Chondrocyte (in vitro differentiated cells): ENCODE results near the gene CPT1A. TPM values are rescaled to one million over a fixed set of nuclear protein-coding genes. Genes with fewer than 3 reads are reported as not detected.

Experiments
- DNase-seq: peaks from one replicate; pipeline ENCODE4 v3.0.0; 2021; ENCODE audit warnings: mixed read lengths, low spot score
- H3K27ac Mint-ChIP-seq: one replicate; pipeline ENCODE4 v1.8.0; 2021; ENCODE audit warnings: mild to moderate bottlenecking, moderate library complexity, mixed read lengths; ENCODE audit not compliant: unreplicated experiment
- H3K27me3 Mint-ChIP-seq: 2 replicates; pipeline ENCODE4 v1.8.0; 2021; ENCODE audit warnings: low read depth, mixed read lengths
- H3K36me3 Mint-ChIP-seq: 2 replicates; pipeline ENCODE4 v1.8.0; 2021; ENCODE audit warnings: low read depth, mixed read lengths
- H3K4me1 Mint-ChIP-seq: 2 replicates; pipeline ENCODE4 v1.8.0; 2021; ENCODE audit warnings: low read depth, mild to moderate bottlenecking, mixed read lengths
- H3K4me3 Mint-ChIP-seq: one replicate; pipeline ENCODE4 v1.8.0; 2021; ENCODE audit warnings: mild to moderate bottlenecking, moderate library complexity, mixed read lengths; ENCODE audit not compliant: unreplicated experiment
- H3K9me3 Mint-ChIP-seq: 2 replicates; pipeline ENCODE4 v1.8.0; 2021; ENCODE audit warnings: low read depth, mixed read lengths
- total RNA-seq: library from RNA; stranded (reverse); gene quantifications from 3 replicates; pipeline ENCODE4 v1.2.1, GENCODE V29; 2021
- TF ChIP-seq, protein P1 (sequence below): fragments of 200-600 bp; sonication (generic); IDR thresholded peaks from 2 replicates; pipeline ENCODE4 v1.5.0; 2021; ENCODE audit warnings: antibody characterized with exemption, mild to moderate bottlenecking, moderate library complexity

The CPT1A gene
- total RNA-seq, 1 donor from 2014 or later, result 58.8 TPM

- Mint-ChIP-seq H3K27me3 (no peaks in the 10 kb centered on the region), H3K27ac (no peak overlapping the region), H3K9me3 (no peaks in the 10 kb centered on the region), H3K4me3 (no peak overlapping the region), H3K36me3 (peaks cover 2% of the 10 kb centered on the region), H3K4me1 (peaks cover 3% of the 10 kb centered on the region)
- TF ChIP-seq, protein P1, sequence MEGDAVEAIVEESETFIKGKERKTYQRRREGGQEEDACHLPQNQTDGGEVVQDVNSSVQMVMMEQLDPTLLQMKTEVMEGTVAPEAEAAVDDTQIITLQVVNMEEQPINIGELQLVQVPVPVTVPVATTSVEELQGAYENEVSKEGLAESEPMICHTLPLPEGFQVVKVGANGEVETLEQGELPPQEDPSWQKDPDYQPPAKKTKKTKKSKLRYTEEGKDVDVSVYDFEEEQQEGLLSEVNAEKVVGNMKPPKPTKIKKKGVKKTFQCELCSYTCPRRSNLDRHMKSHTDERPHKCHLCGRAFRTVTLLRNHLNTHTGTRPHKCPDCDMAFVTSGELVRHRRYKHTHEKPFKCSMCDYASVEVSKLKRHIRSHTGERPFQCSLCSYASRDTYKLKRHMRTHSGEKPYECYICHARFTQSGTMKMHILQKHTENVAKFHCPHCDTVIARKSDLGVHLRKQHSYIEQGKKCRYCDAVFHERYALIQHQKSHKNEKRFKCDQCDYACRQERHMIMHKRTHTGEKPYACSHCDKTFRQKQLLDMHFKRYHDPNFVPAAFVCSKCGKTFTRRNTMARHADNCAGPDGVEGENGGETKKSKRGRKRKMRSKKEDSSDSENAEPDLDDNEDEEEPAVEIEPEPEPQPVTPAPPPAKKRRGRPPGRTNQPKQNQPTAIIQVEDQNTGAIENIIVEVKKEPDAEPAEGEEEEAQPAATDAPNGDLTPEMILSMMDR, result no peak
- DNase-seq, result no peak
Observed at GRCh38 chr11:68881320-68881719, 39.6 kb upstream of the CPT1A start.

DNA sequence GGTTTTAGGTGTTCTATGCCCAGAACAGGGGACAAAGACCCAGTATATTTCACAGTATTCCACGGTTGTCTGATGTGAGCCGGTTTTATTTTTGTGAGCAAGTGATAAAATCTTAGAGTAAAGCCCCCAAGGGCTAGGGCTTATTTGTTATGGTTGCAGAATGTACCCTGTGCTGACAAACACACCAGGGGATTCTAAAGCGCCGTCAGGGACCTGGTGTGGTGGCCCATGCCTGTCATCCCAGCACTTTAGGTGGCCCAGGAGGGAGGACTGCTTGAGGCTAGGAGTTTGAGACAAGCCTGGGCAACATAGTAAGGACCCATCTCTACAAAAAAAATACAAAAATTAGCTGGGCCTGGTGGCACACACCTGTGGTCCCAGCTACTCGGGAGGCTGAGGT is 39.1 kb upstream of the CPT1A start:
- Mint-ChIP-seq H3K27ac (no peak overlapping the region), H3K27me3 (no peaks in the 10 kb centered on the region), H3K36me3 (peaks cover 2% of the 10 kb centered on the region), H3K4me3 (no peak overlapping the region), H3K4me1 (peaks cover under 1% of the 10 kb centered on the region), H3K9me3 (no peaks in the 10 kb centered on the region)
- DNase-seq, result no peak
- TF ChIP-seq, protein P1, result no peak

- Mint-ChIP-seq H3K27ac (no peak overlapping the region), H3K36me3 (peaks cover 2% of the 10 kb centered on the region), H3K4me3 (no peak overlapping the region), H3K9me3 (no peaks in the 10 kb centered on the region), H3K4me1 (peaks cover 21% of the 10 kb centered on the region), H3K27me3 (no peaks in the 10 kb centered on the region)
- TF ChIP-seq, protein P1, result no peak
- no peak for DNase-seq
Observed at GRCh38 chr11:68878022-68878421, 36.3 kb upstream of the CPT1A start.

DNA sequence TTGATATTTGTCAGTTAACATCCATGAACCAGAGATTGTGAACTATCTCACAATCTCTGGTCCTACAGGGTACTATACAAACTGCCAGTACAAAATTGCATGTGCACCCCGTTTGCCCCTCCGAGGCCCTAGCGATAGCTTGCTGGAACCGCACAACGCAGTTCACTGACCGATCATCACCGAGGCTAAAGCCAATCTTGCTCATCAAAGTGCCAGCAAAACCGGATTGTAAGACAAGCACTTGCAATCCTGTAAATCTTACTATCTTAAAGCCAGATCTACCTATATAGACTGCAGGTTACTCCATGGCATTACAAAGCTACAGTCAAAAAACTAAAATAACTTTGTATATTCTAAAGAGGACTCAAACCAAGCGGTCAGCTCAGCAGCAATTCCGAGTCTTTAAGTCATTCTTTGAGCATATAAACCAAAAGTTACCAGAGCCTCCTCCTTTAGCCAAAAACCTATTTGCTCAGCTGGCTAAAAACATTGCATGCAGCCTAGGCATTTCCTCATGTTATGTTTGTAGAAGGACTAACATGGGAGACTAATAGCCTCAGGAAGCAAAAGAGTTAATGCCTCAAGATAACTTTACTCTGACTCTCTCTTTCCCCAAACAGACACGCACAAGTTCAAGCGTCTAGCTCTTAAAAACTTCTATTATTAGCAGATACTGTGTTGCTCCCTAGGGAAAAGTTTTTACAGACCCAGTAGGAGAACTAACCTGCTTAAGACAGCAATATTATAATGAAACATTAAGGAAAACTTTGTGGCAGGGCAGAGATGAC is 30.7 kb upstream of the CPT1A start:
- TF ChIP-seq, protein P1, result no peak
- peak overlapping the region; percentile 69 for H3K27ac Mint-ChIP-seq
- DNase-seq, result no peak

GRCh38 chr11:68870470-68870869 is 28.8 kb upstream of the CPT1A start:
- Mint-ChIP-seq H3K36me3 (no peaks in the 10 kb centered on the region), H3K4me1 (peaks cover 56% of the 10 kb centered on the region), H3K27me3 (peaks cover 2% of the 10 kb centered on the region), H3K9me3 (no peaks in the 10 kb centered on the region), H3K27ac (peak overlapping the region; percentile 23), H3K4me3 (peak overlapping the region; percentile 76)
- TF ChIP-seq, protein P1, result peak; percentile 56
- no peak for DNase-seq

More for the DNA sequence above, 30.7 kb upstream of the CPT1A start:
- no peak overlapping the region for H3K4me3 Mint-ChIP-seq
- peaks cover 56% of the 10 kb centered on the region for H3K4me1 Mint-ChIP-seq
- H3K36me3 Mint-ChIP-seq, result no peaks in the 10 kb centered on the region
- H3K27me3 Mint-ChIP-seq, result peaks cover 2% of the 10 kb centered on the region
- no peaks in the 10 kb centered on the region for H3K9me3 Mint-ChIP-seq
